GM21390 (cell line): Measurements from ENCODE around the gene TMEM269.

Experiments used
- ATAC-seq: cut with Tn5 transposase; IDR thresholded peaks from one replicate; pipeline ENCODE4 v1.9.1; 2021; ENCODE audit not compliant: unreplicated experiment

TMEM269 gene

DNA sequence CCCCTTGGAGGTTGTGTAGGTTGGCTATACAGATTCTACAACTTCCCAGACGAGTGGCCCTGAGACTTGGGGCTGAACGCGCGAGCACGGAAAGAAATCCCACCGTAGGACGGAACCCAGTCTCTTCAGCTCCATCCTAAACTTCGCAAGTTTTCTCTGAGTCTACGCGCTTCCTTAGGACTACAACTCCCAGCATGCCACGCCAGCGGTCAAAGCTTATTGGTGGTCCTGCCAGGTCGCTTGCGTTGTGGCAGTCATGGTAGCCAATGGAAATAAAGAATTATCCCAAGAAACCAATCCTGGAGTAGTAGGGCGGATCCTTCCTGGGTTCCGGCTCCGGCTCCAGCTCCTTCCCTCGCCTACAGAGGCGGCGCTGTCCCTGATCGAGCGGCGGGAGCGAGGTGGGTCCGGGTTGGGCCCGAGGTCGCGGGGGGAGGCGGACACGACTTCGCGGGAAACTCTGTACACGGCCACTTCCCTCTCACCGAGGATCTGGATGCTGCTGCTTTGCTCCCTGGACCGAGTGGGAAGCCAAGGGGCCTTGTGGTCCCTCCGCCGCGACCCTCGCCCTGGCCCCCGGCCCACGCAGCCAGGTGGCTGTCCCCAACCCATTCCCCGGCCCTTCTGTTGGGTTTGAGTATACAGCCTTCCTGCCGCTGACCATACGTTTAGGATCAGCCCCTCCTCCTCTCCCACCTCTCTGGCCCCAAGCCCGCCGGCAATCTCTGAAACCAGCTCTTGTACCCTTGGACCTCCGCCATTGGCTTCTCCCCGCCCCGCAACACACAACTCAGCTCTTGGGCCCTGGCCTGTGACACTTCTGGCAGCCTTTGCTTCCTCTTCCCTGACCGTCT lies 61.7 kb downstream of the TMEM269 start, which contains the start of gene ZNF691:
ZNF691 (plus strand) TSS at position 357 of the 854 bp plus-strand sequence. CDS start 3,046 bp downstream, outside the sequence.
- peak; percentile 92 for ATAC-seq

DNA sequence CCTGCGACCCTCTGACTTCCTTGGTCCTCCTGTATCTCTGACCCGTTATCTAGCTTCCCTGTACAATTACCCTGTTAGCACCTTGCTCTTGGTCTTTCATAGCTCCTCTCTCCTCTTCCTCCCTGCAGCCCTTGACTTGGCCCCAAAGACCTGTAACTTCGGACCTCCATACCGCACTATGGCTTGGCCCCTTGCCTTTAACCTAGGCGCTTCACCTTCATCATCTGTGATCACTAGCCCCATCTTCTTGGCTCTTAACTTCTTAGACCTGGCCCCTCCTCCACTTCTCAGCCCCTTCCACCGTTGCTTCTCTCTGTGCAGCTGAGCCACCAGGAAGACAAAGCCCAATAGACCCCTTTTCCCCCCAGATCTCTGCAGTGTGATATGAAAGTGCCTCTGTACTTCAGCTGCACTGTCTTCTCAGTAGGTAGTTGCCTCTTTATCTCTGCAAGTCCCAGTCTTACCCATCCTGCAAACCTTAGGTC lies 62.4 kb downstream of the TMEM269 start:
- ATAC-seq: peak; percentile 6

DNA sequence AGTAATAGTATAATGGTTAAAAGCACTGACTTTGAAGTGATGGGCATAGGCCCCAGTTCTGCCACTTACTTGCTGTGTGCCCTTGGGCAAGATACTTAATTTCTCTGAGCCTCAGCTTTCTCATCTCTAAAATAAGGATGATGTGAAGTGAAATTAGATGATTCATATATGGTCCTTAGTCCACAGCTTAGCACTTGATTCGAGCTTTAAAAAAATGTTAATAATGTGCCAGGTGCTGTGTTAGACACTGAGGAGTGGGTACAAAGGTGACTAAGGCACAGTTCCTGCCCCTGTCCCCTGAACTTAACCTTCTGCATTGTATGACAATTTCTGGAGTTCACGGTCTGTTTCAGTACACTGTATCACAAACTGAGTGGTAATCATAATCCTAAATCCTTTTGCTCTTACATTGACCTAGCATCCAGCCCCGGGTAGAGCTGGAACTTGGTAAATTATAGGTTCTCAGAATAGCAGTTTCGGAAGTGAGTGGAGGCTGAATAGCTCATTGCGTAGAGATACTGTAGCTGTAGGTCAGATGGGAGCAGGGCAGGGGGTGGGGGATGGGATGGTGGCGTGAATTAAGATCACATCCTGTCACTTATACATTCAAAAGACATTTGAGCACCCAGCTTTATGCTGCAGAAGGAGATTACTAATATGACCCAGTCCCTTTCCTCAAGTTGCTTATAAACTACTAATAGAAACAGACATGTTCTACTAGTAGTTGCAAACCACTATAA lies 63.1 kb downstream of the TMEM269 start:
- ATAC-seq: no peak

DNA sequence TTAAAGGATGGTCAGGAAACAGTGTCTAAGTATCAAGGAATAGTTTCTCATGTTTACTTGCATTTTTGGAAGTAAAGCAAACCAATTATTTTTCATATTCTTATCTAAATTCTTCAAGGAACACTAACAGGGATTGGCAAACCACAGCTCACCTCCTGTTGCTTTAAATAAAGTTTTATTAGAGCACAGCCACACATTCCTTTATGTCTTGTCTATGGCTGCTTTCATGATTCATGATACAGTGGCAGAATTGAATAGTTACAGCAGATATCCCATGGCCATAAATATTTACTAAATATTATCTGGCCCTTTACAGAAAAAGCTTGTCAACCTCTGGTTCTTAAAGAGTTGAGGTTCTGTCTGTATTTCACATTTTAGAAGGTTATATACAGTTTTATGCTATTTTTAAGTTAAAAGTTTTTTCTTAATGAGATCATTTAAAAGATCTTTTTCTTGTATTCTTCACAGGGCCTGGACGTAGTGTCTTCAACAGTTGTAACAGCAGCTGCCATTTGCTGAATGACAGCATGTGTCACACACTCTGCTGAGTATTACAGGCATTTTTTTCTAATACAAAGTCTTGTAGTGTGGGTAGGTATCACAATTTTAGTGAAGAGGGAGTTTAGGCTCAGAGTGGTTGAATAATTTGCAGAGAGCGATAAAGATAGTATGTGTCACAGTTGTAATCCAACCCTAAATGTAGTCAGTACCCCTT lies 64.2 kb downstream of the TMEM269 start:
- no peak for ATAC-seq

DNA sequence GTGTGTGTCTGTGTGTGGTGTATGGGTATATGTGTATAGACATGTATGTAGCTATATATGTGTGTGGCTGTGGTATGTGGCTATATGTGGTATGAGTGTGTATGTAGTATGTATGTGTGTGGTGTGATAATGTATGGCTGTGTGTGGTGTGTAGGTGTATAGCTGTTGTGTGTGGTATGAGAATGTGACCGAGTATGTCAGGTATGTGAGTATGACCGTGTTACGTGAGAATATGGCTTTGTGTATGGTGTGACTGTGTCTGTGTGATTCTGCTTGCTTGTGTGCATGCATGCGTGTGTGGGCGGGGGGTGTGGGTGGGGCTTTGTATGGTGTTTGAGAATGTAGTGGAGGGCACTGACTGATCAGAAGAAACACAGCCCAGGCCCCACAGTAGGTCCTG lies 65.2 kb downstream of the TMEM269 start:
- no peak for ATAC-seq
